ENCODE results near the gene CNPY3. TPM values are rescaled to one million over a fixed set of nuclear protein-coding genes. Genes with fewer than 3 reads are reported as not detected.

The CNPY3 gene
- total and polyA plus RNA-seq, 8 donors = 2.2 to 45.5 (median 28.1) TPM

- peaks cover 11 to 42% (median 21%) of the 10 kb centered on the region in 4 donors for H3K4me1 ChIP-seq
- intact Hi-C loops (cut with DNase I; ENCODE audit: low total_unique reads) = no loop called here
- no peak overlapping the region for H3K4me3 ChIP-seq
- TF ChIP-seq POLR2AphosphoS5 (IDR thresholded peaks at IDR 0.05) = no peak
- TF ChIP-seq EP300 (IDR thresholded peaks at IDR 0.05) = no peak
- H3K27me3 ChIP-seq = no peaks in the 10 kb centered on the region
- 81 to 95% (median 88%) methylated on average over 6 to 13 of the region's 13 CpGs for WGBS, 5 donors
- no peak overlapping the region for H3K27ac ChIP-seq
- DNase-seq = no peak
- H3K9me3 ChIP-seq = no peaks in the 10 kb centered on the region
- H3K36me3 ChIP-seq = peaks cover 30 to 57% (median 54%) of the 10 kb centered on the region in 4 donors
These were observed 33.4 kb downstream of the CNPY3 start for GRCh38 chr6:42962502-42963178.

GRCh38 chr6:42963179-42963854 lies 34.0 kb downstream of the CNPY3 start:
- Histone ChIP-seq H3K4me1 (peaks cover 11 to 42% (median 21%) of the 10 kb centered on the region in 4 donors), H3K27me3 (no peaks in the 10 kb centered on the region), H3K4me3 (no peak overlapping the region), H3K36me3 (peaks cover 36 to 64% (median 60%) of the 10 kb centered on the region in 4 donors), H3K9me3 (no peaks in the 10 kb centered on the region), H3K27ac (peak overlapping the region in 1 of 5 donors; percentile 46)
- TF ChIP-seq POLR2A (IDR thresholded peaks at IDR 0.05) = no peak
- TF ChIP-seq CTCF (IDR thresholded peaks at IDR 0.05) = no peak
- TF ChIP-seq POLR2AphosphoS5 (IDR thresholded peaks at IDR 0.05) = no peak
- no peak for TF ChIP-seq EP300 (IDR thresholded peaks at IDR 0.05)
- WGBS, 5 donors = 76 to 90% (median 84%) methylated on average over 10 to 12 of the region's 12 CpGs
- no peak for DNase-seq
- intact Hi-C loops (cut with DNase I; ENCODE audit: low total_unique reads) = no loop called here

DNA sequence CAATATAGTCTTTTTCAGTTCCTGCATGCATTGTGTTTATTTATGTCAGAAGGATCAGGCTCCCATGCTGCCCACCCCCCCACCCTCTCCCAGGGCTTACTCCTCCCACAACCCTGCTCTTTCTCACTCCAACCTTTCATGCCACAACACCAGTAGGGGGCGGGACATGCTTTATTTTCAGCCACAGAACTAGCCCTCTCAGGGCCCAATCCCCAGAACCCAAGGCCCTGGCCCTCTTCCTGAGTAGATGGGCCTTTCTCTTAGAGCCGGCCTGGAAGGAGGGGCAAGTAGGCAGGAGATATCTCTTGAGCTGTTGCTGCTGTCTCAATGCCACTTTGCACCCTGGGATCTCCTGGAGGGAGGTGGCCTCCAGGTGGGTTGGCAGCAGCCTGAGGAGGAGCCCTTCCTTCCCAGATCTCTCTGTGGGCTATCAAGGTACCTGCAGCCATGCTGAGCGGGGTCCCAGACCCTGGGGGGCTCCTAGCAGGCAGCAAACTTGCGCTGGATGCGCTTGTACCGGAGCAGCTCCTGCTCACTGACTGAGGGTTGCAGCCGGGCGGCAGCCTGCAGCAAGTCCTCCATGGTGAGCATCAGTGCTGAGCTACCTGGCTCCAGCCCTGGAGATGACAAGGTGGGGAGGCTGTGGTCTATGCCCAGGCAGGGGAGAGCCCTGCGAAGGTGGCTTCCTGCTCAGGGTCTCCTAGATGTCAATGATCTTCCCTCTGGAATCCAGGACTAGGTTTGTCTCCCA lies 34.8 kb downstream of the CNPY3 start:
- H3K9me3 ChIP-seq = no peaks in the 10 kb centered on the region
- H3K4me3 ChIP-seq = no peak overlapping the region
- peak overlapping the region in 1 of 5 donors; percentile 46 for H3K27ac ChIP-seq
- TF ChIP-seq POLR2AphosphoS5 (IDR thresholded peaks at IDR 0.05) = no peak
- no peak for TF ChIP-seq CTCF (IDR thresholded peaks at IDR 0.05)
- no peaks in the 10 kb centered on the region for H3K27me3 ChIP-seq
- peak in 1 of 2 donors; percentile 70 for DNase-seq
- 65 to 84% (median 79%) methylated on average over 3 to 9 of the region's 9 CpGs for WGBS, 5 donors
- peaks cover 44 to 71% (median 67%) of the 10 kb centered on the region in 4 donors for H3K36me3 ChIP-seq
- intact Hi-C loops (cut with DNase I; ENCODE audit: low total_unique reads) = no loop called here
- peaks cover 11 to 42% (median 21%) of the 10 kb centered on the region in 4 donors for H3K4me1 ChIP-seq

GRCh38 chr6:42966571-42966970 lies 37.3 kb downstream of the CNPY3 start:
- H3K4me1 ChIP-seq = peaks cover 0 to 21% (median 3%) of the 10 kb centered on the region in 4 donors
- no peak for DNase-seq
- H3K27ac ChIP-seq = no peak overlapping the region
- no peaks in the 10 kb centered on the region for H3K9me3 ChIP-seq
- no peak overlapping the region for H3K4me3 ChIP-seq
- intact Hi-C loops (cut with DNase I; ENCODE audit: low total_unique reads) = no loop called here
- 75 to 92% (median 79%) methylated on average over 7 of the region's 7 CpGs for WGBS, 5 donors
- no peaks in the 10 kb centered on the region for H3K27me3 ChIP-seq
- H3K36me3 ChIP-seq = peaks cover 47 to 77% (median 74%) of the 10 kb centered on the region in 4 donors
- no peak for TF ChIP-seq POLR2A (IDR thresholded peaks at IDR 0.05)
- TF ChIP-seq CTCF (IDR thresholded peaks at IDR 0.05) = no peak

Measured in stomach (tissue), 9 donors.